ENCODE results near the gene TBC1D22A.

The TBC1D22A gene

DNA sequence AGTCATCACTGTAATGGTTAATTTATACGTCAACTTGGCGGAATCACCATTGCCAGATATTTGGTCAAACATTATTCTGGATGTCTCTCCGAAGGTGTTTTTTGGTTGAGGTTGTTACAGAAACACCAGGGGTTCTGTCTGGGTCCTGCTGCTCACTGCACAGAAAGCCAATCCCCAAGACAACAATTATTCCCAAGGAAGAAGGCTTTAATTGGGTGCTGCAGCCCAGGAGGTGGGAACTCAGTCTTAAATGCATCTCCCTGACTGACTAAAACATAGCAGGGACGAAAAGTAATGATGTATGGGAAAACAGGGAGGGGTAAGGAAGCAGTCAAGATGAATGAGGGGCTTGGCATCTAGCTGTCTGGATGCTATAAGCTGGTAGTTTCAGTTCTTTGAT, 331.3 kb downstream of the TBC1D22A start:
- TF ChIP-seq EZH2 (IDR thresholded peaks at IDR 0.05; ENCODE audit: borderline replicate concordance, low read length), result no peak
- TF ChIP-seq, protein P1, sequence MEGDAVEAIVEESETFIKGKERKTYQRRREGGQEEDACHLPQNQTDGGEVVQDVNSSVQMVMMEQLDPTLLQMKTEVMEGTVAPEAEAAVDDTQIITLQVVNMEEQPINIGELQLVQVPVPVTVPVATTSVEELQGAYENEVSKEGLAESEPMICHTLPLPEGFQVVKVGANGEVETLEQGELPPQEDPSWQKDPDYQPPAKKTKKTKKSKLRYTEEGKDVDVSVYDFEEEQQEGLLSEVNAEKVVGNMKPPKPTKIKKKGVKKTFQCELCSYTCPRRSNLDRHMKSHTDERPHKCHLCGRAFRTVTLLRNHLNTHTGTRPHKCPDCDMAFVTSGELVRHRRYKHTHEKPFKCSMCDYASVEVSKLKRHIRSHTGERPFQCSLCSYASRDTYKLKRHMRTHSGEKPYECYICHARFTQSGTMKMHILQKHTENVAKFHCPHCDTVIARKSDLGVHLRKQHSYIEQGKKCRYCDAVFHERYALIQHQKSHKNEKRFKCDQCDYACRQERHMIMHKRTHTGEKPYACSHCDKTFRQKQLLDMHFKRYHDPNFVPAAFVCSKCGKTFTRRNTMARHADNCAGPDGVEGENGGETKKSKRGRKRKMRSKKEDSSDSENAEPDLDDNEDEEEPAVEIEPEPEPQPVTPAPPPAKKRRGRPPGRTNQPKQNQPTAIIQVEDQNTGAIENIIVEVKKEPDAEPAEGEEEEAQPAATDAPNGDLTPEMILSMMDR (IDR thresholded peaks at IDR 0.05; ENCODE audit: low read length), result no peak
- H3K9me3 ChIP-seq (ENCODE audit: low read length), result peaks cover 11% of the 10 kb centered on the region; the same call in 1 of the 2 replicates
- H3K4me2 ChIP-seq (ENCODE audit: low read length), result no peak overlapping the region
- H3F3A ChIP-seq (ENCODE audit: insufficient read depth, low read length), result no peaks in the 10 kb centered on the region
- H3K36me3 ChIP-seq (ENCODE audit: insufficient read depth, low read length), result no peaks in the 10 kb centered on the region
- no peaks in the 10 kb centered on the region for H3K79me2 ChIP-seq (ENCODE audit: insufficient read depth, low read length)
- no peaks in the 10 kb centered on the region for H4K20me1 ChIP-seq (ENCODE audit: insufficient read depth, low read length)
- H3K27ac ChIP-seq (ENCODE audit: low read depth, low read length, poor library complexity, severe bottlenecking), result no peak overlapping the region
- H2AFZ ChIP-seq (ENCODE audit: low read length), result no peak overlapping the region
- H3K27me3 ChIP-seq (ENCODE audit: insufficient read depth, low read length), result no peaks in the 10 kb centered on the region
- no peaks in the 10 kb centered on the region for H3K4me1 ChIP-seq (ENCODE audit: insufficient read depth, low read length, severe bottlenecking)
- no peaks in the 10 kb centered on the region for H3K9me2 ChIP-seq (ENCODE audit: low read depth, low read length)
- no peak overlapping the region for H3K4me3 ChIP-seq (ENCODE audit: low read depth, low read length, poor library complexity, severe bottlenecking)
- no peak overlapping the region for H3K9ac ChIP-seq (ENCODE audit: low read length)

DNA sequence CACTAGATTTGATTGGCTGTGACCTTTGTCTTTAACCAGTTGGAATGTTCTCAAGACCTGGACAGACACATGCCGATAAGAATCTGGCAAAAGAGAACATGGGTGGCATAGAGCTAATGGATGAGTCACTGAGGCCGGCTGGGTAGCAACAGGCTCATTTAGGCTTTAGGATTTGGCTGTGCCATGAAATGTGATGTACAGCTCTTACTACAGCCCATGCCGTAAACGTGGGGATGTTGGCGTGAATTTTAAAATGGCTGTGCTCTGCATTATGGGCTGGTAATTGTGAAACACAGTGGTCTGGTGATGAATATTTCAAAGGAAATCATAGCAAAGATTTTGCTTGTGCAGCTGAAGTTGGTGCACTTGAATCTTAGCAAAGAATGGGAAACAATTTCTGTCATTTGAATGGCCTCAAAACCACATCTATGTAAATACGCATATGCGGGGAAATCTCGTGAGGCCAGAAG, 332.4 kb downstream of the TBC1D22A start:
- Histone ChIP-seq H3K27me3 (ENCODE audit: insufficient read depth, low read length) (no peaks in the 10 kb centered on the region), H3K9ac (ENCODE audit: low read length) (no peak overlapping the region), H3K4me3 (ENCODE audit: low read depth, low read length, poor library complexity, severe bottlenecking) (no peak overlapping the region), H3K36me3 (ENCODE audit: insufficient read depth, low read length) (no peaks in the 10 kb centered on the region), H3K79me2 (ENCODE audit: insufficient read depth, low read length) (no peaks in the 10 kb centered on the region), H3K4me1 (ENCODE audit: insufficient read depth, low read length, severe bottlenecking) (no peaks in the 10 kb centered on the region), H3K27ac (ENCODE audit: low read depth, low read length, poor library complexity, severe bottlenecking) (no peak overlapping the region), H3K9me2 (ENCODE audit: low read depth, low read length) (no peaks in the 10 kb centered on the region), H3K4me2 (ENCODE audit: low read length) (no peak overlapping the region), H3K9me3 (ENCODE audit: low read length) (peaks cover 11% of the 10 kb centered on the region; the same call in 1 of the 2 replicates), H4K20me1 (ENCODE audit: insufficient read depth, low read length) (no peaks in the 10 kb centered on the region), H2AFZ (ENCODE audit: low read length) (no peak overlapping the region), H3F3A (ENCODE audit: insufficient read depth, low read length) (no peaks in the 10 kb centered on the region)
- no peak for TF ChIP-seq EZH2 (IDR thresholded peaks at IDR 0.05; ENCODE audit: borderline replicate concordance, low read length)
- TF ChIP-seq, protein P1 (IDR thresholded peaks at IDR 0.05; ENCODE audit: low read length), result no peak

DNA sequence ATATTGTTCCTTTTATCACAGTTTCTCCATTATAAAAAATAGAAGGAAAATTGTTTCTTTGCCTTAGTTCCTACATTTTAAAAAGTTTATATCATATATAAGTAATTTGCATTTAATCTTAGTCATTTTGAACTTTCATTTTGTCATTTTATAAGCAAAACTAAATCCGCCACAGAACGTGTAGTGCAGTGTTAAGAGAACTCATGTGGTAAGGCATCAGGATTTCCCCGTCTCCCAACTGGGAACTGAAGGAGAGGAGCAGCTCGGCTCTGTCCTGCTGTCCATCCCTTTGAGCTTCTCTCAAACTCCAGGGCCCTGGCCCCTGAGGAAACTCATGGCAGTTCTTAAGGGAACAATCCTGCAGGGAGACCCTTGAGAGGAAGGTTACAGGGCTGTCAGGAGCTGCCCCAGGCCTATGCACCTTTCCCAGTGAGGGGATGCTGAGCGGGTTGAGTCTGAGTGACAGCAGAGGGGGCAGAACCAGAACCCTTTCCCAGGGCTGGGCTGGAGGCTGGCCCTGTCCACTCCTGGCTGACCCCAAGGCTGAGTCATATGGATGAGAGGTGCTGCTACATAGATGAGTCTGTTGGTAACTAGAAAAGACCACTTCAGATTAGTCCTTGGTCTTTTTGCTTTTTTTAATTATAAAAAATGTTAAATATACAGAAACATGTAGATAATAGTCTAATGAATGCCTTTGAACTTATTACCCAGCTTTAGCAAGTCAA, 333.1 kb downstream of the TBC1D22A start:
- H3K27me3 ChIP-seq (ENCODE audit: insufficient read depth, low read length), result no peaks in the 10 kb centered on the region
- H3K27ac ChIP-seq (ENCODE audit: low read depth, low read length, poor library complexity, severe bottlenecking), result no peak overlapping the region
- no peaks in the 10 kb centered on the region for H3K36me3 ChIP-seq (ENCODE audit: insufficient read depth, low read length)
- no peaks in the 10 kb centered on the region for H3K79me2 ChIP-seq (ENCODE audit: insufficient read depth, low read length)
- H3F3A ChIP-seq (ENCODE audit: insufficient read depth, low read length), result no peaks in the 10 kb centered on the region
- H3K4me3 ChIP-seq (ENCODE audit: low read depth, low read length, poor library complexity, severe bottlenecking), result no peak overlapping the region
- no peak overlapping the region for H2AFZ ChIP-seq (ENCODE audit: low read length)
- H3K9me3 ChIP-seq (ENCODE audit: low read length), result peaks cover 11% of the 10 kb centered on the region; the same call in 1 of the 2 replicates
- no peaks in the 10 kb centered on the region for H3K4me1 ChIP-seq (ENCODE audit: insufficient read depth, low read length, severe bottlenecking)
- no peak overlapping the region for H3K4me2 ChIP-seq (ENCODE audit: low read length)
- no peaks in the 10 kb centered on the region for H4K20me1 ChIP-seq (ENCODE audit: insufficient read depth, low read length)
- no peak overlapping the region for H3K9ac ChIP-seq (ENCODE audit: low read length)
- no peaks in the 10 kb centered on the region for H3K9me2 ChIP-seq (ENCODE audit: low read depth, low read length)
- no peak for TF ChIP-seq EZH2 (IDR thresholded peaks at IDR 0.05; ENCODE audit: borderline replicate concordance, low read length)
- TF ChIP-seq, protein P1 (IDR thresholded peaks at IDR 0.05; ENCODE audit: low read length), result no peak
